Measurements from ENCODE around the gene RNASE12.

- no peak for TF ChIP-seq CTCF (IDR thresholded peaks at IDR 0.05)
- no peak for TF ChIP-seq POLR2AphosphoS5 (IDR thresholded peaks at IDR 0.05; ENCODE audit: insufficient read depth in 1 of 2, low read depth in 1 of 2)
Measured at GRCh38 chr14:20624495-20625070, 33.4 kb upstream of the RNASE12 start.

Data from vagina (tissue), 2 donors.